Fibroblast of lung (primary cell): ENCODE results near the gene OGFR.

Experiments
- EZH2 ChIP-seq: IDR thresholded peaks from 2 replicates; pipeline ENCODE4 v1.5.1; 2012; ENCODE audit warnings: low read length, control low read depth, mild to moderate bottlenecking; ENCODE audit errors: missing control alignments
- TF ChIP-seq, protein P1 (sequence below), 2 donors: IDR thresholded peaks in 1 of 2; conservative IDR thresholded peaks in 1 of 2; 1 replicate in 1 of 2; 2 replicates in 1 of 2; pipeline ENCODE4 v1.5.1; 2011 to 2012; ENCODE audit warnings: low read length in 2 of 2, control low read depth in 1 of 2, inconsistent platforms in 1 of 2, low read depth in 1 of 2, mild to moderate bottlenecking in 1 of 2

DNA sequence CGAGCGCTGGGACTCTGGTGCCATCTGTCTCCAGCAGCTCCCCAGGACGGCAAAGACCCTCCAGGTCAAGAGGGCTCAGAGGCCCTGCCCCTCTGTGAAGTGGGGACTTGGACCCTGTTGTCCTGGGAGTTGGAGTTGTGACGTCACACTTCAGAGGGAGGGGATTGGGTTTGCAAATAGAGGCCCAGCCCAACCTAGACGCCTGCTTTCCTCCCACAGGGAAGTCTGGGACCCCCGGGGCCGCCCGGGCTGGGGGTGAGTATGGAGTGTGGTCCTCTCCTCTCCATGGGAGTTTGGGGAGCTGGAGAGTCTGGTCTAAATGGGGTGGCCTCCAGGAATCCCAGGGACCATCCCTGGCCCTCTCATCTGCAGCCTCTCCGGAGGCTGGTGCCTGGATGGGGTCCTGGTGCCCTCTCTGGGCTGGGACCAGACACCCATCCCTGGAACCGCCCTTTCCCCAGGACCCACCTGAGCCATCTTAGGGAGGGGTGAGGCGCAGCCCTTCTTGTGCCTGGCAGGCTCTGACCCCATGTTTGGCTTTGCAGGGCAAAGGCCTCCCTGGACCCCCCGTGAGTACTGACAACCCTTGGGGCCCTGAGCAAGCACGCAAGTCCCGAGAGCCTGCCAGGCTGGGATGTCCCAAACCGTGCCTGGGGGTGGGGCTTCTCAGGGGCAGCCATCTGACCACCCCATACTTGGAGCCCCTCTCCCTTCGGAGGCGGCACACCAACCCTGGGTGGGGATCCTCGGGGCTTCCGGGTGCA, 16.5 kb downstream of the OGFR start:
- TF ChIP-seq, protein P1, sequence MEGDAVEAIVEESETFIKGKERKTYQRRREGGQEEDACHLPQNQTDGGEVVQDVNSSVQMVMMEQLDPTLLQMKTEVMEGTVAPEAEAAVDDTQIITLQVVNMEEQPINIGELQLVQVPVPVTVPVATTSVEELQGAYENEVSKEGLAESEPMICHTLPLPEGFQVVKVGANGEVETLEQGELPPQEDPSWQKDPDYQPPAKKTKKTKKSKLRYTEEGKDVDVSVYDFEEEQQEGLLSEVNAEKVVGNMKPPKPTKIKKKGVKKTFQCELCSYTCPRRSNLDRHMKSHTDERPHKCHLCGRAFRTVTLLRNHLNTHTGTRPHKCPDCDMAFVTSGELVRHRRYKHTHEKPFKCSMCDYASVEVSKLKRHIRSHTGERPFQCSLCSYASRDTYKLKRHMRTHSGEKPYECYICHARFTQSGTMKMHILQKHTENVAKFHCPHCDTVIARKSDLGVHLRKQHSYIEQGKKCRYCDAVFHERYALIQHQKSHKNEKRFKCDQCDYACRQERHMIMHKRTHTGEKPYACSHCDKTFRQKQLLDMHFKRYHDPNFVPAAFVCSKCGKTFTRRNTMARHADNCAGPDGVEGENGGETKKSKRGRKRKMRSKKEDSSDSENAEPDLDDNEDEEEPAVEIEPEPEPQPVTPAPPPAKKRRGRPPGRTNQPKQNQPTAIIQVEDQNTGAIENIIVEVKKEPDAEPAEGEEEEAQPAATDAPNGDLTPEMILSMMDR (conservative IDR thresholded peaks at IDR 0.05 in 1 of 2, IDR thresholded peaks at IDR 0.05 in 1 of 2; ENCODE audit: low read depth in 1 of 2, low read length in 2 of 2), result no peak
- TF ChIP-seq EZH2, result no peak
